ENCODE data around the gene CHTF18. TPM values are rescaled to one million over a fixed set of nuclear protein-coding genes. Genes with fewer than 3 reads are reported as not detected.
"Not testable (repeated sequence)": the region's sequence is repeated elsewhere in the genome, so short reads cannot be mapped to it uniquely, and the experiment has no call there.

The CHTF18 gene
- total RNA-seq, 3 donors from 2014 or later, result 11.9 to 32.4 (median 12.3) TPM

DNA sequence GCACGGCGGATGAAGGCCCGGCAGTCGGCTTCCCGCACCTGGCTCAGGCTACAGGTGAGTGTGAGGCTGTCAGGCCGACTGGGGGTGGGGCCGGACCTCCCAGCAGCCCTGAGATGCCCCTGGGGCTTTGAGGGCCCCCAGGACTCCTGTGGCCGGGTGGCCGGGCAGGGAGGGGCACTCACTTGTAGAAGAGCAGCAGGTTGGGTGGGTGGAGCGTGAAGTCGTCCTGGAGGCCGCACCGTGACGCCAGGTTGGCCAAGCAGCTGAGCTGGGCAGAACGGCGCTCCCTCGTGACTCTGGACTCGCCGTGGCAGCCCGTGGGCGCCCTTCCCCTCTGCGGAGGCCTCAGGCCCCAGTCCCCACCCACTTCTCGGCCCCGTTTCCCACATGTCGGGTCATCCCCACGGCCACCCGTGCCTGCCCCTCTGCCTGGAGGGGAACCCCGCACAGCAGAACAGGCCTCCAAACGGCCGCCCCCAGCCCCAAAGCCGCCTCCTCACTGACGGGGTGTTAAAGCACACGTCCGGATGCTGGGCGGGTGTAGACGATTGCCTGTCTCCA, 13.1 kb upstream of the CHTF18 start:
- intact Hi-C loops (cut with DNase I, micrococcal nuclease), result no loop called here
- ATAC-seq, result no peak
- Histone ChIP-seq H3K4me3 (no peak overlapping the region), H3K36me3 (ENCODE audit: low read depth) (no peaks in the 10 kb centered on the region), H3K9me3 (no peaks in the 10 kb centered on the region), H3K4me1 (ENCODE audit: low read depth) (no peaks in the 10 kb centered on the region)
- DNase-seq, result no peak
- TF ChIP-seq, protein P1, sequence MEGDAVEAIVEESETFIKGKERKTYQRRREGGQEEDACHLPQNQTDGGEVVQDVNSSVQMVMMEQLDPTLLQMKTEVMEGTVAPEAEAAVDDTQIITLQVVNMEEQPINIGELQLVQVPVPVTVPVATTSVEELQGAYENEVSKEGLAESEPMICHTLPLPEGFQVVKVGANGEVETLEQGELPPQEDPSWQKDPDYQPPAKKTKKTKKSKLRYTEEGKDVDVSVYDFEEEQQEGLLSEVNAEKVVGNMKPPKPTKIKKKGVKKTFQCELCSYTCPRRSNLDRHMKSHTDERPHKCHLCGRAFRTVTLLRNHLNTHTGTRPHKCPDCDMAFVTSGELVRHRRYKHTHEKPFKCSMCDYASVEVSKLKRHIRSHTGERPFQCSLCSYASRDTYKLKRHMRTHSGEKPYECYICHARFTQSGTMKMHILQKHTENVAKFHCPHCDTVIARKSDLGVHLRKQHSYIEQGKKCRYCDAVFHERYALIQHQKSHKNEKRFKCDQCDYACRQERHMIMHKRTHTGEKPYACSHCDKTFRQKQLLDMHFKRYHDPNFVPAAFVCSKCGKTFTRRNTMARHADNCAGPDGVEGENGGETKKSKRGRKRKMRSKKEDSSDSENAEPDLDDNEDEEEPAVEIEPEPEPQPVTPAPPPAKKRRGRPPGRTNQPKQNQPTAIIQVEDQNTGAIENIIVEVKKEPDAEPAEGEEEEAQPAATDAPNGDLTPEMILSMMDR (IDR thresholded peaks at IDR 0.05), result no peak

DNA sequence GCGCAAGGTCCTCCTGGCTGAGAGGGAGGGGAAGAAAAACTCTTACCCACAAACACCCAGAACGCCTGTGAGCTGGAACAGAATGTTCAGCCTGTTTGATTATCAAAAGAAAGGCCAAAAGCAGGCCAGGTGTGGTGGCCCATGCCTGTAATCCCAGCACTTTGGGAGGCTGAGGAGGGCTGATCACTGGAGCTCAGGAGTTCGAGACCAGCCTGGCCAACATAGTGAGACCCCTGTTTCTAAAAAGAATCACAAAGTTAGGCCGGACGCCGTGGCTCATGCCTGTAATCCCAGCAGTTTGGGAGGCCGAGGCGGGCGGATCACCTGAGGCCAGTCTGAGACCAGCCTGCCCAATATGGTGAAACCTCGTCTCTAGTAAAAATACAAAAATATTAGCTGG, 12.1 kb upstream of the CHTF18 start:
- H3K4me1 ChIP-seq (ENCODE audit: low read depth); H3K9me3 ChIP-seq; ATAC-seq; H3K36me3 ChIP-seq (ENCODE audit: low read depth); DNase-seq; H3K4me3 ChIP-seq; intact Hi-C loops (cut with DNase I, micrococcal nuclease): not testable (repeated sequence)

DNA sequence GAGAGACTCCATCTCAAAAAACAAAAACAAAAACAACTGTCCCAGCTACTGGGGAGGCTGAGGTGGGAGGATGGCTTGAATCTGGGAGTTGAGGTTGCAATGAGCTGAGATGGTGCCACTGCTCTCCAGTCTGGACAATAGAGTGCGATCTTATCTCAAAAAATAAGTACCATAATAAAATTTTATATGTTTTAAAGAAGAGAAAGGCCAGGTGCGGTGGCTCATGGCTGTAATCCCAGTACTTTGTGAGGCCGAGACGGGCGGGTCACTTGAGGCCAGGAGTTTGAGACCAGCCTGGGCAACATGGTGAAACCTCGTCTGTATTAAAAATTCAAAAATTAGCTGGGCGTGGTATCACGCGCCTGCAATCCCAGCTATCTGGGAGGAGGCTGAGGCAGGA, 11.6 kb upstream of the CHTF18 start:
- no peaks in the 10 kb centered on the region for H3K36me3 ChIP-seq (ENCODE audit: low read depth)
- ATAC-seq, result no peak

DNA sequence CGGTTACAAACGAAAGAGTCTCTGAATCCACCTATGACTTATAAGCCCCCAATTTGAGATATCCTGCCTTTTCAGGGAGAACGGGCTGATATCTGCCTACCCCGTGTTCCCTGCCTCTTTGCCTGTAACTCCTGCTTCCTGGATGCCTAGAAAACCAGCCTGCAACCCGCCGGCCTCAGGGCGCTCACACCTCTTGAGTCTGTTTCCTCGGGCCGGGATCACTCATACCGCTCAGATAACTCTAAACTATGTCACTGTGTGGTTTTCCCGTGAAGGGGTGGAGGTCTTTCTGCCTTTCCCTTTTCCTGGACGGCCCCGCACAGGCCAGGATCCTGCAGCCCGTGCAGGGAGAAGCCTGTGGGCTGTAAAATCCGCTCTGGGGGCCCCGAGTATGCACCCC, 10.6 kb upstream of the CHTF18 start:
- Histone ChIP-seq H3K36me3 (ENCODE audit: low read depth) (no peaks in the 10 kb centered on the region), H3K4me1 (ENCODE audit: low read depth) (no peaks in the 10 kb centered on the region), H3K9me3 (no peaks in the 10 kb centered on the region), H3K4me3 (no peak overlapping the region)
- intact Hi-C loops (cut with DNase I, micrococcal nuclease), result no loop called here
- TF ChIP-seq, protein P1 (IDR thresholded peaks at IDR 0.05), result no peak
- no peak for ATAC-seq
- no peak for DNase-seq

More for the DNA sequence above, 11.6 kb upstream of the CHTF18 start:
- no peaks in the 10 kb centered on the region for H3K9me3 ChIP-seq
- no peak for DNase-seq
- intact Hi-C loops (cut with DNase I, micrococcal nuclease), result no loop called here
- H3K4me1 ChIP-seq (ENCODE audit: low read depth), result no peaks in the 10 kb centered on the region
- TF ChIP-seq, protein P1 (IDR thresholded peaks at IDR 0.05), result no peak
- H3K4me3 ChIP-seq, result no peak overlapping the region

DNA sequence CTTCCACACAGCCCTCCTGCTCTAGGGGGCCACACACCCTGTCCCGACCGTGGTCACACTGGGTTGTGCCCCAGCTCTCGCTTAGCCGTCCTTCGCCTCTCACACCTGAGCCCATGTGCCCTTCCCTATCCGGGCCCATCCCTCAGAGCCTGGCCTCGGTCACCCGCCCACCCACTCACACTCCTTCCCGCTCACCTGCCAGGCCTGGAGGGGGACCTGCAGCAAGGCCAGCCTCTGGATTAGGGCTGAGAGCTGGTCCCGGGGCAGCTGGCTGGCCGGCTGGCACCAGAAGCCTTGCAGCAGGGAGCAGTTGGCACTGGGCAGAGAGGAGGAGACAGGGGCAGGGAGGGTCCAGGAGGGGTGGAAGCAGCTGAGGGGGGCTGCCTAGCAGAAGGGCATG, 10.0 kb upstream of the CHTF18 start:
- no peaks in the 10 kb centered on the region for H3K4me1 ChIP-seq (ENCODE audit: low read depth)
- TF ChIP-seq, protein P1 (IDR thresholded peaks at IDR 0.05), result no peak
- ATAC-seq, result no peak
- H3K36me3 ChIP-seq (ENCODE audit: low read depth), result no peaks in the 10 kb centered on the region
- DNase-seq, result no peak
- no peak overlapping the region for H3K4me3 ChIP-seq
- no peaks in the 10 kb centered on the region for H3K9me3 ChIP-seq
- intact Hi-C loops (cut with DNase I, micrococcal nuclease), result no loop called here

DNA sequence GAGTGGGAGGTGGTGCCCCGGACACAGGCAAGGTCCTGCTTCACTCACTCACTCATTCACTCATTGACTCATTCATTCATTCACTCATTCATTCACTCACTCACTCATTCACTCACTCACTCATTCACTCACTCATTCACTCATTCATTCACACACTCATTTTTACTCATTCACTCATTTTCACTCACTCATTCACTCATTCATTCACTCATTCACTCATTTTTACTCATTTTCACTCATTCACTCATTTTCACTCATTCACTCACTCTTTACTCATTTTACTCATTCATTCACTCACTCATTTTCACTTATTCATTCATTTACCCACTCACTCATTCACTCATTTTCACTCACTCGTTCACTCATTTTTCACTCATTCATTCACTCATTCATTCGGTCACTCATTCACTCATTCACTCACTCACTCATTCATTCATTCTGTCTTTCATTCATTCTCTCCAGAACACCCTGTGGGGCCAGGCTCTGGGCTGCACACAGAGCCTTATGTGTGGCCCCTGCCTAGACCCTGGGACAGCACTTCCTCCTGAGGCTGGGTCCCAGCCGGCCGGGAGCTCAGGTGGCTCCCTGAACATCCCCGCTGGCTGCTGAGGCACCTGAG, 9.4 kb upstream of the CHTF18 start:
- Histone ChIP-seq H3K4me3 (no peak overlapping the region), H3K9me3 (no peaks in the 10 kb centered on the region), H3K4me1 (ENCODE audit: low read depth) (no peaks in the 10 kb centered on the region), H3K36me3 (ENCODE audit: low read depth) (no peaks in the 10 kb centered on the region)
- no peak for DNase-seq
- TF ChIP-seq, protein P1 (IDR thresholded peaks at IDR 0.05), result no peak
- no peak for ATAC-seq
- intact Hi-C loops (cut with DNase I, micrococcal nuclease), result no loop called here
